Suprapubic skin (tissue), 4 donors: ENCODE measurements around the gene LIN28B. TPM values are rescaled to one million over a fixed set of nuclear protein-coding genes. Genes with fewer than 3 reads are reported as not detected.
"Not testable (repeated sequence)": the region's sequence is repeated elsewhere in the genome, so short reads cannot be mapped to it uniquely, and the experiment has no call there.

Experiments used
- DNase-seq, 2 donors: peaks; one replicate each; pipeline ENCODE4 v3.0.0-alpha.2; 2019; ENCODE audit warnings: low spot score in 2 of 2
- H3K27ac ChIP-seq: fragments of 200-600 bp; sonication (generic); one replicate; pipeline ENCODE4 v1.5.1; 2019
- H3K27me3 ChIP-seq: fragments of 200-600 bp; sonication (generic); one replicate; pipeline ENCODE4 v1.5.1; 2019
- H3K36me3 ChIP-seq: fragments of 200-600 bp; sonication (generic); one replicate; pipeline ENCODE4 v1.5.1; 2019
- H3K4me1 ChIP-seq: fragments of 200-600 bp; sonication (generic); one replicate; pipeline ENCODE4 v1.5.1; 2019
- H3K4me3 ChIP-seq: fragments of 200-600 bp; sonication (generic); one replicate; pipeline ENCODE4 v1.5.1; 2019; ENCODE audit warnings: mild to moderate bottlenecking
- H3K9me3 ChIP-seq: fragments of 200-600 bp; sonication (generic); one replicate; pipeline ENCODE4 v1.5.1; 2019
- CTCF ChIP-seq, 2 donors: fragments of 200-600 bp in 1 of 2; fragments of 450-650 bp in 1 of 2; sonication (generic) in 1 of 2; IDR thresholded peaks; one replicate each; pipeline ENCODE4 v1.5.1; 2016 to 2019; ENCODE audit warnings: antibody characterized with exemption in 2 of 2, mild to moderate bottlenecking in 1 of 2, moderate library complexity in 1 of 2
- EP300 ChIP-seq: sonication (generic); formaldehyde crosslinking; IDR thresholded peaks from one replicate; pipeline ENCODE4 v1.6.1; 2017; ENCODE audit warnings: antibody characterized with exemption
- POLR2A ChIP-seq, 2 donors: fragments of 450-650 bp; IDR thresholded peaks; one replicate each; pipeline ENCODE4 v1.6.1; 2017; ENCODE audit warnings: antibody characterized with exemption in 2 of 2, mild to moderate bottlenecking in 2 of 2, moderate library complexity in 2 of 2
- POLR2AphosphoS5 ChIP-seq, 3 donors: sonication (generic); formaldehyde crosslinking; IDR thresholded peaks; one replicate each; pipeline ENCODE4 v1.6.1; 2017; ENCODE audit warnings: antibody characterized with exemption in 3 of 3
- WGBS: methylation state at CpG from one replicate; pipeline ENCODE4 v1.1.5; 2018; 5-methylcytosine and 5-hydroxymethylcytosine counted together
- total RNA-seq, 4 donors: library from RNA; depleted of rRNA; stranded (reverse); fragments of >200 nt; gene quantifications; one replicate each; pipeline ENCODE4 v1.1.0, GENCODE V29; 2016

LIN28B gene
- total RNA-seq, 4 donors from 2014 or later: not detected

GRCh38 chr6:105001906-105002305, 45.0 kb downstream of the LIN28B start:
- Histone ChIP-seq H3K4me1 (no peaks in the 10 kb centered on the region), H3K4me3 (no peak overlapping the region), H3K9me3 (no peaks in the 10 kb centered on the region), H3K27ac (no peak overlapping the region), H3K27me3 (no peaks in the 10 kb centered on the region), H3K36me3 (no peaks in the 10 kb centered on the region)
- 44% methylated on average over 1 of the region's 1 CpG for WGBS
- DNase-seq: no peak
- TF ChIP-seq POLR2A (IDR thresholded peaks at IDR 0.05) (no peak), EP300 (no peak), CTCF (IDR thresholded peaks at IDR 0.05) (no peak), POLR2AphosphoS5 (IDR thresholded peaks at IDR 0.05) (no peak)

- no peak for DNase-seq
- Histone ChIP-seq H3K27ac (no peak overlapping the region), H3K27me3 (no peaks in the 10 kb centered on the region), H3K9me3 (no peaks in the 10 kb centered on the region), H3K4me1 (no peaks in the 10 kb centered on the region), H3K4me3 (no peak overlapping the region), H3K36me3 (no peaks in the 10 kb centered on the region)
- no peak for TF ChIP-seq EP300
- no peak for TF ChIP-seq POLR2A (IDR thresholded peaks at IDR 0.05)
- no peak for TF ChIP-seq POLR2AphosphoS5 (IDR thresholded peaks at IDR 0.05)
- no peak for TF ChIP-seq CTCF (IDR thresholded peaks at IDR 0.05)
- 42% methylated on average over 1 of the region's 1 CpG for WGBS
Observed at GRCh38 chr6:105005451-105005850, 48.5 kb downstream of the LIN28B start.

- not testable (repeated sequence) for H3K4me1 ChIP-seq, H3K27ac ChIP-seq, H3K36me3 ChIP-seq, DNase-seq, H3K27me3 ChIP-seq, H3K4me3 ChIP-seq, H3K9me3 ChIP-seq
- WGBS: 89% methylated on average over 4 of the region's 4 CpGs
Observed at GRCh38 chr6:105013459-105013858, 56.6 kb downstream of the LIN28B start.

- H3K36me3 ChIP-seq: no peaks in the 10 kb centered on the region
- H3K4me3 ChIP-seq: no peak overlapping the region
- H3K9me3 ChIP-seq: no peaks in the 10 kb centered on the region
- 83% methylated on average over 3 of the region's 3 CpGs for WGBS
- no peaks in the 10 kb centered on the region for H3K4me1 ChIP-seq
- TF ChIP-seq POLR2AphosphoS5 (IDR thresholded peaks at IDR 0.05): no peak
- TF ChIP-seq EP300: no peak
- no peak overlapping the region for H3K27ac ChIP-seq
- no peaks in the 10 kb centered on the region for H3K27me3 ChIP-seq
- no peak for DNase-seq
Observed at GRCh38 chr6:105014448-105014847, 57.5 kb downstream of the LIN28B start.

GRCh38 chr6:105014954-105015353, 58.0 kb downstream of the LIN28B start:
- H3K4me1 ChIP-seq: no peaks in the 10 kb centered on the region
- H3K27me3 ChIP-seq: no peaks in the 10 kb centered on the region
- DNase-seq: no peak
- H3K4me3 ChIP-seq: no peak overlapping the region
- TF ChIP-seq POLR2AphosphoS5 (IDR thresholded peaks at IDR 0.05) (no peak), CTCF (IDR thresholded peaks at IDR 0.05) (no peak), POLR2A (IDR thresholded peaks at IDR 0.05) (no peak), EP300 (no peak)
- H3K9me3 ChIP-seq: no peaks in the 10 kb centered on the region
- H3K36me3 ChIP-seq: no peaks in the 10 kb centered on the region
- H3K27ac ChIP-seq: no peak overlapping the region

GRCh38 chr6:105015482-105015881, 58.6 kb downstream of the LIN28B start:
- no peaks in the 10 kb centered on the region for H3K4me1 ChIP-seq
- TF ChIP-seq POLR2AphosphoS5 (IDR thresholded peaks at IDR 0.05) (no peak), POLR2A (IDR thresholded peaks at IDR 0.05) (no peak), CTCF (IDR thresholded peaks at IDR 0.05) (no peak), EP300 (no peak)
- H3K4me3 ChIP-seq: no peak overlapping the region
- no peaks in the 10 kb centered on the region for H3K27me3 ChIP-seq
- no peaks in the 10 kb centered on the region for H3K9me3 ChIP-seq
- 41% methylated on average over 2 of the region's 2 CpGs for WGBS
- no peak for DNase-seq
- H3K36me3 ChIP-seq: no peaks in the 10 kb centered on the region
- H3K27ac ChIP-seq: no peak overlapping the region
